Adrenal gland (tissue), 12 donors: ENCODE results near the gene RAET1E. TPM values are rescaled to one million over a fixed set of nuclear protein-coding genes. Genes with fewer than 3 reads are reported as not detected.

Source experiments
- DNase-seq, 7 donors: peaks; one replicate each; pipeline ENCODE4 v3.0.0-alpha.2; 2019 to 2020
- H3K27ac ChIP-seq, 5 donors: fragments of 200-600 bp; sonication (generic) in 4 of 5; 1 replicate in 3 of 5; 2 replicates in 2 of 5; pipeline versions ENCODE4 v1.5.1 to v1.8.0; 2016 to 2020; ENCODE audit warnings: mild to moderate bottlenecking in 1 of 5
- H3K27me3 ChIP-seq: fragments of 200-600 bp; 2 replicates; pipeline ENCODE4 v1.8.0; 2021
- H3K36me3 ChIP-seq, 2 donors: fragments of 200-600 bp; replicated peaks in 1 of 2; 1 replicate in 1 of 2; 2 replicates in 1 of 2; pipeline versions ENCODE4 v1.5.1 to v1.8.0; 2018 to 2022
- H3K4me1 ChIP-seq, 2 donors: fragments of 200-600 bp; replicated peaks in 1 of 2; 1 replicate in 1 of 2; 2 replicates in 1 of 2; pipeline versions ENCODE4 v1.5.1 to v1.8.0; 2018 to 2021
- H3K4me3 ChIP-seq, 4 donors: fragments of 200-600 bp; sonication (generic) in 3 of 4; one replicate each; pipeline ENCODE4 v1.5.1; 2016 to 2018
- H3K9me3 ChIP-seq, 3 donors: fragments of 200-600 bp; sonication (generic) in 1 of 3; replicated peaks in 1 of 3; 1 replicate in 2 of 3; 2 replicates in 1 of 3; pipeline versions ENCODE4 v1.5.1 to v1.8.0; 2016 to 2021
- CTCF ChIP-seq, 6 experiments: fragments of 450-650 bp in 4 of 6; fragments of 200-600 bp in 2 of 6; sonication (generic) in 1 of 6; IDR thresholded peaks; 1 replicate in 5 of 6; 2 replicates in 1 of 6; pipeline versions ENCODE4 v1.5.1 to v1.8.0; 2016 to 2021; ENCODE audit warnings: antibody characterized with exemption in 6 of 6, mild to moderate bottlenecking in 2 of 6, moderate library complexity in 1 of 6
- POLR2A ChIP-seq, 2 donors: fragments of 450-650 bp; IDR thresholded peaks; one replicate each; pipeline ENCODE4 v1.6.1; 2017; ENCODE audit warnings: antibody characterized with exemption in 2 of 2, mild to moderate bottlenecking in 2 of 2, moderate library complexity in 1 of 2
- WGBS, 4 donors: extraction: QIAGEN DNeasy Blood & Tissue Kit in 2 of 4; methylation state at CpG; one replicate each; pipeline versions ENCODE4 v1.1.5 to v1.1.7; 2013 to 2017; 5-methylcytosine and 5-hydroxymethylcytosine counted together
- intact Hi-C, 2 donors: fragments of 100-400 bp; cut with DNase I; formaldehyde crosslinking; loops; one replicate each; pipeline versions ENCODE4 v1.14.1 to v1.15.0; 2022 to 2023
- polyA plus RNA-seq, 3 donors: library from polyadenylated mRNA; stranded (reverse); fragments of 200-250 nt in 2 of 3; fragments of 350-450 nt in 1 of 3; fragmentation: Illumina TruSeq in 1 of 3; extraction: RNeasy Lipid Tissue Mini Kit (QIAGEN cat#74804) in 1 of 3; gene quantifications; one replicate each; pipeline ENCODE4 v1.2.3, GENCODE V29; 2013 to 2014
- total RNA-seq, 9 donors: library from RNA; depleted of rRNA in 4 of 9; stranded (reverse); fragments of >200 nt in 4 of 9; fragments of 120-200 nt in 1 of 9; fragmentation: NEBNext Ultra II Directional in 1 of 9; extraction: Animal tissue kit (Norgen Biotek cat#: 25700) in 1 of 9; gene quantifications; one replicate each; pipeline versions ENCODE4 v1.1.0 to v1.2.4, GENCODE V29; 2013 to 2023
- donor health status: healthy with polysubstance abuse.
- donor health status: Bipolar disorder and iron deficiency.
- donor health status: DM: yes; HTN: yes; CAD: no.
- donor health status: DM: no; HTN: no; CAD: no.
- donor health status: DM: no; HTN: no; CAD: no.
- donor health status: DM: yes; HTN: yes; CAD: no.

Gene RAET1E
- total and polyA plus RNA-seq, 12 donors, result 0.17 to 9.2 (median 1.1) TPM; not detected in 1

GRCh38 chr6:149887343-149887742 lies 10.6 kb downstream of the RAET1E start:
- H3K9me3 ChIP-seq, result no peaks in the 10 kb centered on the region
- H3K4me3 ChIP-seq, result no peak overlapping the region
- H3K27me3 ChIP-seq, result no peaks in the 10 kb centered on the region
- 30 to 46% (median 41%) methylated on average over 3 of the region's 3 CpGs for WGBS, 4 donors
- DNase-seq, result peak; percentile 53 to 90 (median 78)
- H3K4me1 ChIP-seq, result peaks cover 0 to 20% of the 10 kb centered on the region in 2 donors
- intact Hi-C loops, result no loop called here
- H3K36me3 ChIP-seq, result no peaks in the 10 kb centered on the region
- H3K27ac ChIP-seq, result peak overlapping the region in 3 of 5 donors; percentile 17 to 60 (median 59)
- no peak for TF ChIP-seq POLR2A (IDR thresholded peaks at IDR 0.05)
- TF ChIP-seq CTCF (IDR thresholded peaks at IDR 0.05), result no peak

GRCh38 chr6:149885888-149886287 lies 12.0 kb downstream of the RAET1E start:
- Histone ChIP-seq H3K9me3 (no peaks in the 10 kb centered on the region), H3K4me1 (peaks cover 0 to 20% of the 10 kb centered on the region in 2 donors), H3K27me3 (no peaks in the 10 kb centered on the region), H3K36me3 (no peaks in the 10 kb centered on the region), H3K27ac (no peak overlapping the region), H3K4me3 (no peak overlapping the region)
- WGBS, 4 donors, result 66 to 86% (median 78%) methylated on average over 3 of the region's 3 CpGs
- intact Hi-C loops, result no loop called here
- TF ChIP-seq CTCF (IDR thresholded peaks at IDR 0.05) (no peak), POLR2A (IDR thresholded peaks at IDR 0.05) (no peak)
- no peak for DNase-seq

DNA sequence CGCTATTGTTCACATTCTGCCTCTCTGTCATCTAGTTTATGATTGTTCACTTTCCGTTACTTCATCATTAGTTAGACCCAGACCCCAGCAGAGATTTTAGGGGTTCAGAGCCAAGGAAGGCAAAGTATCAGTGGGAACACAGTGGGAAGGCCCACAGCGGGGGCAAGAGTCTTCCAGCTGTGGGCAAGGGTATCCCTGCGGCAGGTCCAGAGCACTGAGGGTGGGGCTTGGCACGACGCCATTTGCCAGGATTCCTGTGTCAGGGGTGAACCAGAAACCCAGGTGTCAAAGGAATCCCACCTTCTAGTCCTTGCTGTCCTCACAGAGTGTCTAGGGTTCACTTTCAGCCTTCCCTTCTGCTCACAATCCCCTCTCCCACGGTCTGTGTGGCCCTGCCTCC lies 13.3 kb downstream of the RAET1E start:
- peaks cover 0 to 20% of the 10 kb centered on the region in 2 donors for H3K4me1 ChIP-seq
- no peak overlapping the region for H3K4me3 ChIP-seq
- H3K9me3 ChIP-seq, result no peaks in the 10 kb centered on the region
- H3K36me3 ChIP-seq, result no peaks in the 10 kb centered on the region
- intact Hi-C loops, result no loop called here
- no peaks in the 10 kb centered on the region for H3K27me3 ChIP-seq
- DNase-seq, result no peak
- WGBS, 4 donors, result 78 to 90% (median 82%) methylated on average over 3 to 7 of the region's 7 CpGs
- H3K27ac ChIP-seq, result no peak overlapping the region
- TF ChIP-seq POLR2A (IDR thresholded peaks at IDR 0.05) (no peak), CTCF (IDR thresholded peaks at IDR 0.05) (no peak)

DNA sequence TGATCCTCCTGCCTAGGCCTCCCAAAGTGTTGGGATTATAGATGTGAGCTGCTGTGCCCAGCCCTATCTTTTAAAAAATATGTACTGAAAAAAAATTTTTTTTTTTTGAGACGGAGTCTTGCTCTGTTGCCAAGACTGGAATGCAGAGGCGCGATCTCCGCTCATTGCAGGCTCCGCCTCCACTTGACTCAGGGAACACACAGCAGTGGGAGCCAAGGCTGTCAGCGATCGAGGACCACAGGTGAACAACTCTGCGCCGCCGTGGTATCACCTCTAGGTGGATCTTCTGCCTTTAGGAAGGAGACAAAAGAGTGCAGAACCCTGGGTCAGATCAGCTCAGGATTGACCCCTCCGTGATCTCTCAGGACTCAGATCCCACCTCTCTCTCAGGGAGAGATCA lies 13.7 kb downstream of the RAET1E start:
- WGBS, 4 donors, result 53 to 71% (median 56%) methylated on average over 11 of the region's 11 CpGs
- H3K36me3 ChIP-seq, result no peaks in the 10 kb centered on the region
- peak in 4 of 7 donors; percentile 44 to 64 (median 54) for DNase-seq
- H3K27ac ChIP-seq, result no peak overlapping the region
- H3K27me3 ChIP-seq, result no peaks in the 10 kb centered on the region
- no peaks in the 10 kb centered on the region for H3K9me3 ChIP-seq
- no peak for TF ChIP-seq CTCF (IDR thresholded peaks at IDR 0.05)
- TF ChIP-seq POLR2A (IDR thresholded peaks at IDR 0.05), result no peak
- intact Hi-C loops, result no loop called here
- H3K4me1 ChIP-seq, result peaks cover 0 to 20% of the 10 kb centered on the region in 2 donors
- no peak overlapping the region for H3K4me3 ChIP-seq
